GM23338 (cell line): ENCODE results near the gene TMEM117. TPM values are rescaled to one million over a fixed set of nuclear protein-coding genes. Genes with fewer than 3 reads are reported as not detected.

Experiments used
- ATAC-seq: fragments of 200-7000 bp; cut with Tn5 transposase; 3 replicates; pipeline ENCODE4 v1.9.1; 2020
- DNase-seq: peaks from one replicate; pipeline ENCODE4 v3.0.0-alpha.2; 2015; ENCODE audit warnings: low spot score
- H2AFZ ChIP-seq: fragments of 200-600 bp; sonication (generic); 2 replicates; pipeline ENCODE4 v1.8.0; 2016; ENCODE audit warnings: antibody characterized with exemption, mild to moderate bottlenecking, moderate library complexity
- H3F3A ChIP-seq: fragments of 200-600 bp; sonication (generic); replicated peaks from 2 replicates; pipeline ENCODE4 v1.8.0; 2017; ENCODE audit warnings: antibody characterized with exemption, mixed run types, low read depth
- H3K27ac ChIP-seq: fragments of 200-600 bp; sonication (generic); 2 replicates; pipeline ENCODE4 v1.6.1; 2016; ENCODE audit warnings: low read depth
- H3K27me3 ChIP-seq: fragments of 200-600 bp; sonication (generic); 2 replicates; pipeline ENCODE4 v1.8.0; 2016; ENCODE audit warnings: mild to moderate bottlenecking, mixed run types, moderate library complexity; ENCODE audit not compliant: insufficient read depth
- H3K36me3 ChIP-seq: fragments of 200-600 bp; sonication (generic); 2 replicates; pipeline ENCODE4 v1.8.0; 2016; ENCODE audit warnings: mild to moderate bottlenecking; ENCODE audit not compliant: insufficient read depth
- H3K4me1 ChIP-seq: fragments of 200-600 bp; sonication (generic); 2 replicates; pipeline ENCODE4 v1.8.0; 2016; ENCODE audit warnings: mild to moderate bottlenecking, moderate library complexity; ENCODE audit not compliant: insufficient read depth
- H3K4me2 ChIP-seq: fragments of 200-600 bp; sonication (generic); 2 replicates; pipeline ENCODE4 v1.7.1; 2017; ENCODE audit warnings: mixed run types
- H3K4me3 ChIP-seq: fragments of 200-600 bp; sonication (generic); 2 replicates; pipeline ENCODE4 v1.6.1; 2016; ENCODE audit warnings: mixed run types
- H3K79me2 ChIP-seq: fragments of 200-600 bp; sonication (generic); replicated peaks from 2 replicates; pipeline ENCODE4 v1.8.0; 2017; ENCODE audit warnings: mild to moderate bottlenecking; ENCODE audit not compliant: insufficient read depth
- H3K9me2 ChIP-seq: fragments of 200-600 bp; sonication (generic); 2 replicates; pipeline ENCODE4 v1.8.0; 2017; ENCODE audit not compliant: insufficient read depth
- H4K20me1 ChIP-seq: fragments of 200-600 bp; sonication (generic); replicated peaks from 2 replicates; pipeline ENCODE4 v1.8.0; 2017; ENCODE audit warnings: mild to moderate bottlenecking; ENCODE audit not compliant: insufficient read depth
- H3K27ac Mint-ChIP-seq: 2 replicates; pipeline ENCODE4 v1.8.0; 2020; ENCODE audit warnings: inconsistent platforms, mild to moderate bottlenecking, moderate library complexity, mixed read lengths
- H3K27me3 Mint-ChIP-seq: 3 replicates; pipeline ENCODE4 v1.8.0; 2022; ENCODE audit warnings: low read depth, mild to moderate bottlenecking, moderate library complexity, mixed read lengths, inconsistent platforms; ENCODE audit not compliant: insufficient read depth, poor library complexity
- H3K36me3 Mint-ChIP-seq: 3 replicates; pipeline ENCODE4 v1.8.0; 2021; ENCODE audit warnings: low read depth, mild to moderate bottlenecking, inconsistent platforms, moderate library complexity, mixed read lengths
- H3K4me1 Mint-ChIP-seq: 3 replicates; pipeline ENCODE4 v1.8.0; 2020; ENCODE audit warnings: mild to moderate bottlenecking, inconsistent platforms, mixed read lengths
- H3K4me3 Mint-ChIP-seq: 3 replicates; pipeline ENCODE4 v1.8.0; 2021; ENCODE audit warnings: moderate library complexity, mild to moderate bottlenecking, inconsistent platforms, mixed read lengths
- H3K9me3 Mint-ChIP-seq: 3 replicates; pipeline ENCODE4 v1.8.0; 2020; ENCODE audit warnings: moderate library complexity, mild to moderate bottlenecking, inconsistent platforms, mixed read lengths
- CREB1 ChIP-seq: fragments of 250-450 bp; sonication (Bioruptor Pico); IDR thresholded peaks from 2 replicates; pipeline ENCODE4 v1.5.0; 2020; ENCODE audit warnings: low read depth, mild to moderate bottlenecking, moderate library complexity
- CTCF ChIP-seq, 2 experiments: fragments of 200-600 bp in 1 of 2; sonication (generic) in 1 of 2; conservative IDR thresholded peaks; 2 replicates each; pipeline versions ENCODE4 v1.5.1 to v1.6.1; 2016 to 2017; ENCODE audit warnings: antibody characterized with exemption in 2 of 2, low read depth in 2 of 2, mild to moderate bottlenecking in 2 of 2, moderate library complexity in 1 of 2
- ETS1 ChIP-seq: IDR thresholded peaks from 2 replicates; pipeline ENCODE4 v1.6.1; 2016; ENCODE audit warnings: antibody characterized with exemption
- EZH2phosphoT487 ChIP-seq: fragments of 200-600 bp; sonication (generic); IDR thresholded peaks from one replicate; pipeline ENCODE4 v1.8.1; 2018; ENCODE audit warnings: antibody characterized with exemption; ENCODE audit not compliant: unreplicated experiment
- JUNB ChIP-seq: IDR thresholded peaks from one replicate; pipeline ENCODE4 v1.6.1; 2016; ENCODE audit warnings: antibody characterized with exemption; ENCODE audit not compliant: unreplicated experiment
- NANOG ChIP-seq: IDR thresholded peaks from 2 replicates; pipeline ENCODE4 v1.6.1; 2016; ENCODE audit warnings: antibody characterized with exemption, borderline replicate concordance
- POLR2AphosphoS5 ChIP-seq: IDR thresholded peaks from 2 replicates; pipeline ENCODE4 v1.6.1; 2016; ENCODE audit warnings: antibody characterized with exemption, low read depth
- REST ChIP-seq: IDR thresholded peaks from one replicate; pipeline ENCODE4 v1.6.1; 2018; ENCODE audit warnings: antibody characterized with exemption; ENCODE audit not compliant: unreplicated experiment
- STAT1 ChIP-seq: IDR thresholded peaks from one replicate; pipeline ENCODE4 v1.6.1; 2016; ENCODE audit warnings: antibody characterized with exemption; ENCODE audit not compliant: unreplicated experiment
- ZNF114 ChIP-seq: fragments of 250-450 bp; sonication (Bioruptor Pico); IDR thresholded peaks from 2 replicates; pipeline ENCODE4 v1.5.0; 2020; ENCODE audit warnings: mild to moderate bottlenecking, moderate library complexity
- ZNF331 ChIP-seq: fragments of 250-450 bp; sonication (Bioruptor Pico); IDR thresholded peaks from 2 replicates; pipeline ENCODE4 v1.5.0; 2020; ENCODE audit warnings: low read depth, mild to moderate bottlenecking, moderate library complexity
- ZNF462 ChIP-seq: fragments of 250-450 bp; sonication (Bioruptor Pico); IDR thresholded peaks from 2 replicates; pipeline ENCODE4 v1.5.0; 2020; ENCODE audit warnings: mild to moderate bottlenecking, moderate library complexity
- polyA plus RNA-seq: library from polyadenylated mRNA; unstranded; fragments of >200 nt; fragmentation: Nextera tagmentation; extraction: Ambion mirVana; gene quantifications from 2 replicates; pipeline ENCODE4 v1.2.1, GENCODE V29; 2016
- total RNA-seq: library from RNA; depleted of rRNA; stranded (reverse); fragments of >200 nt; shearing (Covaris generic); gene quantifications from 2 replicates; pipeline ENCODE4 v1.2.3, GENCODE V29; 2014

Gene TMEM117
- total and polyA plus RNA-seq, 2 experiments from 2014 or later = 0.94 to 1.6 TPM

GRCh38 chr12:44381341-44381740 is 545.5 kb downstream of the TMEM117 start:
- DNase-seq = no peak
- no peaks in the 10 kb centered on the region for H3K36me3 Mint-ChIP-seq
- H3K4me3 ChIP-seq = no peak overlapping the region
- H2AFZ ChIP-seq = no peak overlapping the region; the same call in 1 of the 2 replicates
- no peaks in the 10 kb centered on the region for H3K79me2 ChIP-seq
- no peaks in the 10 kb centered on the region for H3K9me3 Mint-ChIP-seq
- H3K27ac Mint-ChIP-seq = no peak overlapping the region
- H3K36me3 ChIP-seq = no peaks in the 10 kb centered on the region
- no peak overlapping the region for H3K4me2 ChIP-seq
- peaks cover 47% of the 10 kb centered on the region for H3K4me1 Mint-ChIP-seq
- no peaks in the 10 kb centered on the region for H3F3A ChIP-seq
- H3K4me3 Mint-ChIP-seq = no peak overlapping the region
- H3K27me3 Mint-ChIP-seq = peaks cover 1% of the 10 kb centered on the region
- H3K27me3 ChIP-seq = no peaks in the 10 kb centered on the region
- TF ChIP-seq ZNF462 (CRISPR knock-in tag) (no peak), CREB1 (CRISPR knock-in tag) (no peak), ETS1 (no peak), JUNB (no peak), REST (no peak), CTCF (conservative IDR thresholded peaks at IDR 0.05; ENCODE audit: low read depth in 2 of 2) (no peak), STAT1 (no peak), EZH2phosphoT487 (no peak), NANOG (no peak), ZNF114 (CRISPR knock-in tag) (no peak), POLR2AphosphoS5 (no peak), ZNF331 (CRISPR knock-in tag) (no peak)
- H3K9me2 ChIP-seq = no peaks in the 10 kb centered on the region
- H4K20me1 ChIP-seq = no peaks in the 10 kb centered on the region
- no peak overlapping the region for H3K27ac ChIP-seq
- H3K4me1 ChIP-seq = peaks cover 40% of the 10 kb centered on the region
- ATAC-seq = no peak
